Endothelial cell of umbilical vein (primary cell): Measurements from ENCODE around the gene ASCL1.

ENCODE experiments used
- CTCF ChIP-seq, 2 donors: IDR thresholded peaks; 1 replicate in 1 of 2; 2 replicates in 1 of 2; pipeline ENCODE4 v1.5.1; 2011; ENCODE audit warnings: low read length in 2 of 2, mild to moderate bottlenecking in 2 of 2, moderate library complexity in 2 of 2, control low read depth in 1 of 2, inconsistent platforms in 1 of 2, low read depth in 1 of 2; ENCODE audit not compliant: insufficient read depth in 1 of 2; ENCODE audit errors: extremely low read depth in 1 of 2
- EZH2 ChIP-seq: IDR thresholded peaks from 2 replicates; pipeline ENCODE4 v1.6.1; 2012; ENCODE audit warnings: borderline replicate concordance, low read depth, mild to moderate bottlenecking, moderate library complexity, low read length, inconsistent platforms; ENCODE audit not compliant: severe bottlenecking
- FOS ChIP-seq: IDR thresholded peaks from 2 replicates; pipeline ENCODE4 v1.6.1; 2011; ENCODE audit warnings: mild to moderate bottlenecking, low read length, moderate library complexity, borderline replicate concordance; ENCODE audit not compliant: insufficient read depth
- JUN ChIP-seq: IDR thresholded peaks from 2 replicates; pipeline ENCODE4 v1.6.1; 2011; ENCODE audit warnings: borderline replicate concordance, low read depth; ENCODE audit not compliant: insufficient read length, insufficient read depth
- MAX ChIP-seq: IDR thresholded peaks from 2 replicates; pipeline ENCODE4 v1.6.1; 2011; ENCODE audit not compliant: insufficient read depth, insufficient read length
- MYC ChIP-seq: IDR thresholded peaks from one replicate; pipeline ENCODE4 v1.6.1; 2011; ENCODE audit warnings: mild to moderate bottlenecking, low read depth, low read length
- POLR2A ChIP-seq: IDR thresholded peaks from 2 replicates; pipeline ENCODE4 v1.6.1; 2012; ENCODE audit warnings: low read depth, mild to moderate bottlenecking, control low read depth, low read length
- POLR2AphosphoS5 ChIP-seq: IDR thresholded peaks from 2 replicates; pipeline ENCODE4 v1.6.1; 2012; ENCODE audit warnings: low read depth, mild to moderate bottlenecking, control low read depth, low read length, moderate library complexity; ENCODE audit not compliant: insufficient read depth

GRCh38 chr12:102993537-102993936 is 36.1 kb downstream of the ASCL1 start:
- TF ChIP-seq POLR2A = no peak
- TF ChIP-seq CTCF (IDR thresholded peaks at IDR 0.05; ENCODE audit: extremely low read depth in 1 of 2, insufficient read depth in 1 of 2, low read depth in 1 of 2, low read length in 2 of 2) = no peak
- no peak for TF ChIP-seq JUN
- TF ChIP-seq EZH2 = no peak
- TF ChIP-seq MYC = no peak
- no peak for TF ChIP-seq POLR2AphosphoS5
- TF ChIP-seq FOS = no peak
- TF ChIP-seq MAX = no peak
